ENCODE measurements around the gene CPE.

CPE gene

DNA sequence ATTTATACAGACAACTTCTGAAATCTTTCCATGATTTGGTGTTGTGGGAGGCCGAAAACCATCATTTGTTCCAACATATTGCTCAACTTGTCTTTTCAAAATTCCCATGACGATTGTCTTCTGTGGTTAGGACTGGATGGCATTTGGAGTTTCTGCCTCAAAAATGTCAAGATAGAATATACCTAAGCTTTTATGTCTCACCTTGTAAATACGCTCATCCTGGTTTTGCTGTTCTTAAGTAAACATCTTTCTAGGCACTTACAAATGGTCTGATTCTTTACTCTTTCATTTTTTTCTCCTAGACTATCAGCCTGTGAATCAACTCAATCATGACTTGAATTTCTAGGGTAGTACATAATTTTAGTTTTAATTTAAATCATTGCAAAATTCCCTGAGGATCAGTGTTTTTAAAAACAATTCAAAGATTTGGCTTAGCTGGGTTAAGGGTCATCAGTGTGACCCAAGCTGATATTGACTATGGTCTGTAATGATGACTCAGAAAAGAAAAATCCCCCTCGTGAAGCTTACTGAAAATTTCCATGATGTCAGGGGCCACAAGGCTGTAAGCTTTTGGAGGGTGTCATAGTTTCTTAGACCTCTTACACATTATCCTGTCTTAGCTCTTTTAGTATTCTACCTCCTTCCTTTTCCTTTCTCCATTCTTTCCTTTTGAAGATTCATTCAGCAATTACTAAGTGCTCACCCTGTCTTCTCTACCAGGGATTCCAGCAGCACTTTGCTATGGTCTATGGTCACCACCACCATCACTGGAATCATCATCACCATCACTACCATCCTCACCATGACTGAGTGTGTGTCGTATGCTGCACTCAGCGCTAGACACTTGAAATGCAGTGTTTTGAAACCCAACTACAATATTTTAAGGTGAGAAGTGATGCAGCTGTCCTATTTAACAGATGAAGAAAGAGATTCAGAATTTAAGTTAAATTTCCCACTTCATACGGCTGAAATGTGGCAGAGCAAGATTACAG lies 124.4 kb downstream of the CPE start:
- H3K27me3 ChIP-seq (ENCODE audit: insufficient read depth, poor library complexity, severe bottlenecking) = no peaks in the 10 kb centered on the region
- DNase-seq (ENCODE audit: low read depth in 1 of 2, low spot score in 1 of 2) = no peak
- TF ChIP-seq, protein P1, sequence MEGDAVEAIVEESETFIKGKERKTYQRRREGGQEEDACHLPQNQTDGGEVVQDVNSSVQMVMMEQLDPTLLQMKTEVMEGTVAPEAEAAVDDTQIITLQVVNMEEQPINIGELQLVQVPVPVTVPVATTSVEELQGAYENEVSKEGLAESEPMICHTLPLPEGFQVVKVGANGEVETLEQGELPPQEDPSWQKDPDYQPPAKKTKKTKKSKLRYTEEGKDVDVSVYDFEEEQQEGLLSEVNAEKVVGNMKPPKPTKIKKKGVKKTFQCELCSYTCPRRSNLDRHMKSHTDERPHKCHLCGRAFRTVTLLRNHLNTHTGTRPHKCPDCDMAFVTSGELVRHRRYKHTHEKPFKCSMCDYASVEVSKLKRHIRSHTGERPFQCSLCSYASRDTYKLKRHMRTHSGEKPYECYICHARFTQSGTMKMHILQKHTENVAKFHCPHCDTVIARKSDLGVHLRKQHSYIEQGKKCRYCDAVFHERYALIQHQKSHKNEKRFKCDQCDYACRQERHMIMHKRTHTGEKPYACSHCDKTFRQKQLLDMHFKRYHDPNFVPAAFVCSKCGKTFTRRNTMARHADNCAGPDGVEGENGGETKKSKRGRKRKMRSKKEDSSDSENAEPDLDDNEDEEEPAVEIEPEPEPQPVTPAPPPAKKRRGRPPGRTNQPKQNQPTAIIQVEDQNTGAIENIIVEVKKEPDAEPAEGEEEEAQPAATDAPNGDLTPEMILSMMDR (IDR thresholded peaks at IDR 0.05; ENCODE audit: insufficient read depth, low read length) = no peak
- TF ChIP-seq, protein P2, sequence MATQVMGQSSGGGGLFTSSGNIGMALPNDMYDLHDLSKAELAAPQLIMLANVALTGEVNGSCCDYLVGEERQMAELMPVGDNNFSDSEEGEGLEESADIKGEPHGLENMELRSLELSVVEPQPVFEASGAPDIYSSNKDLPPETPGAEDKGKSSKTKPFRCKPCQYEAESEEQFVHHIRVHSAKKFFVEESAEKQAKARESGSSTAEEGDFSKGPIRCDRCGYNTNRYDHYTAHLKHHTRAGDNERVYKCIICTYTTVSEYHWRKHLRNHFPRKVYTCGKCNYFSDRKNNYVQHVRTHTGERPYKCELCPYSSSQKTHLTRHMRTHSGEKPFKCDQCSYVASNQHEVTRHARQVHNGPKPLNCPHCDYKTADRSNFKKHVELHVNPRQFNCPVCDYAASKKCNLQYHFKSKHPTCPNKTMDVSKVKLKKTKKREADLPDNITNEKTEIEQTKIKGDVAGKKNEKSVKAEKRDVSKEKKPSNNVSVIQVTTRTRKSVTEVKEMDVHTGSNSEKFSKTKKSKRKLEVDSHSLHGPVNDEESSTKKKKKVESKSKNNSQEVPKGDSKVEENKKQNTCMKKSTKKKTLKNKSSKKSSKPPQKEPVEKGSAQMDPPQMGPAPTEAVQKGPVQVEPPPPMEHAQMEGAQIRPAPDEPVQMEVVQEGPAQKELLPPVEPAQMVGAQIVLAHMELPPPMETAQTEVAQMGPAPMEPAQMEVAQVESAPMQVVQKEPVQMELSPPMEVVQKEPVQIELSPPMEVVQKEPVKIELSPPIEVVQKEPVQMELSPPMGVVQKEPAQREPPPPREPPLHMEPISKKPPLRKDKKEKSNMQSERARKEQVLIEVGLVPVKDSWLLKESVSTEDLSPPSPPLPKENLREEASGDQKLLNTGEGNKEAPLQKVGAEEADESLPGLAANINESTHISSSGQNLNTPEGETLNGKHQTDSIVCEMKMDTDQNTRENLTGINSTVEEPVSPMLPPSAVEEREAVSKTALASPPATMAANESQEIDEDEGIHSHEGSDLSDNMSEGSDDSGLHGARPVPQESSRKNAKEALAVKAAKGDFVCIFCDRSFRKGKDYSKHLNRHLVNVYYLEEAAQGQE (IDR thresholded peaks at IDR 0.05; ENCODE audit: insufficient replicate concordance, low read depth) = no peak
- TF ChIP-seq POLR2AphosphoS5 (IDR thresholded peaks at IDR 0.05; ENCODE audit: low read depth) (no peak), SPI1 (IDR thresholded peaks at IDR 0.05; ENCODE audit: borderline replicate concordance, low read depth) (no peak), GABPA (IDR thresholded peaks at IDR 0.05; ENCODE audit: low read depth) (no peak)
- H3K27ac ChIP-seq (replicated peaks) = no peak overlapping the region
- no peak overlapping the region for H3K4me3 ChIP-seq (replicated peaks; ENCODE audit: insufficient read depth, low read length)

DNA sequence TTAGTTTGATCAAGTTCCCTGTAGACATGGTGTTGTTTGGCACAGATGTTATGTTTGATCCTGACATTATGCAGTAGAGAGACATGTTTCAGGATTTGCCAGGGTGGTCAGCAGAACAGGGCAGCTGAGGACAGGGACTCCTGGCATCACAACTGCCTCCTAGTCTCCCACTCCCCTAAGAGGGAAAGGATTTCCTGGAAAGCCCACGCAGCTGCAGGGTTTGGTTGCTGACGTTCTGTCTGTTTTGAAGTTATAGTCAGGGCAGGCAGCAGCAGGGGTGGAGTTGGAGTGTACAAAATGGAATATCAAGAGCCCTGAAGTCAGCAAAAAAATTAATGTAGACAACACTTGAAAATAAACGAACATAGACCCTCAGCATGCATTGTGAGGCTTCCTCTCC lies 125.4 kb downstream of the CPE start:
- no peak for DNase-seq (ENCODE audit: low read depth in 1 of 2, low spot score in 1 of 2)
- no peak overlapping the region for H3K4me3 ChIP-seq (replicated peaks; ENCODE audit: insufficient read depth, low read length)
- no peak overlapping the region for H3K27ac ChIP-seq (replicated peaks)
- TF ChIP-seq, protein P1 (IDR thresholded peaks at IDR 0.05; ENCODE audit: insufficient read depth, low read length) = no peak
- no peak for TF ChIP-seq GABPA (IDR thresholded peaks at IDR 0.05; ENCODE audit: low read depth)
- TF ChIP-seq SPI1 (IDR thresholded peaks at IDR 0.05; ENCODE audit: borderline replicate concordance, low read depth) = no peak
- TF ChIP-seq POLR2AphosphoS5 (IDR thresholded peaks at IDR 0.05; ENCODE audit: low read depth) = no peak
- TF ChIP-seq, protein P2 (IDR thresholded peaks at IDR 0.05; ENCODE audit: insufficient replicate concordance, low read depth) = no peak
- H3K27me3 ChIP-seq (ENCODE audit: insufficient read depth, poor library complexity, severe bottlenecking) = no peaks in the 10 kb centered on the region

DNA sequence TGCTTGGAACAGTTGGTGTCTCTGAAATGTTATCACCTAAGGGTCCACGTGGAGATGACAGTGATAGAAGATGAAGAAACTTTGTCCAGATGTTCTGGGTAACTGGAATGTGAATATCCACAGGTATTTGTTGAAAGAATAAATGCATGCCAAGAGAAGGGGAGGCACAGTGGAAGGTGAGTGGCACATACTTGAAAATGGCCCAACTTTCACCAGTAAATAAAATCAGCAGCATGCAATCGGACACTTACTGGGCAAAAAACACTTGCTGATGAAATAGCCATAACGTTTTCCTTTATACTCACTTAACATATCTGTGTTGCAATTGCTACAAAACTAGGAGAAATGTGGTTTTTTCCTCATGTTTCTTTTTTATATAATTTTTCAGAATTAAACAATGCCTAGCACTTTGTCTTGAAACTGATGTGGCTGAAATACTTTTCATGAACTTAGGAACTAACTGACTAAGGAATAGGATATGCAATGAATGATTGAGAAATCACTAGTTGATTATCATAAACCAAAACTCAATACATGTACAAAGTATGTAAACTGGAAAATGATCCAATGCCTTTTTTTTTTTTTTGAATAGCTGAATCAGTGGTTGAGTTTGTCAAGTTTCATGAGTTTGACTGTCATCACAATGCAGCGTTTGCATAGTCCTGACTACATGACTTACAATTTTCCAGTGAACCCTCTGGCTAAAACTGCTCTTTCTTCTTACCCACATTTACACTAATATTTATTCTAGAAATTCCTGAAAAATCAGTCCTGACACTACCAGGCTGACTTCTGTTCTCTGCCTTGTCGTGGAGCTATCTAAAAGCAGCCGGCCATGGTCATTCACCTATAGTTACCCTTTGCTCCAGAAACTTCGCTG lies 127.4 kb downstream of the CPE start:
- Histone ChIP-seq H3K27ac (replicated peaks) (no peak overlapping the region), H3K27me3 (ENCODE audit: insufficient read depth, poor library complexity, severe bottlenecking) (no peaks in the 10 kb centered on the region), H3K4me3 (replicated peaks; ENCODE audit: insufficient read depth, low read length) (no peak overlapping the region)
- DNase-seq (ENCODE audit: low read depth in 1 of 2, low spot score in 1 of 2) = no peak
- no peak for TF ChIP-seq SPI1 (IDR thresholded peaks at IDR 0.05; ENCODE audit: borderline replicate concordance, low read depth)
- TF ChIP-seq, protein P2 (IDR thresholded peaks at IDR 0.05; ENCODE audit: insufficient replicate concordance, low read depth) = no peak
- TF ChIP-seq POLR2AphosphoS5 (IDR thresholded peaks at IDR 0.05; ENCODE audit: low read depth) = no peak
- TF ChIP-seq, protein P1 (IDR thresholded peaks at IDR 0.05; ENCODE audit: insufficient read depth, low read length) = no peak
- no peak for TF ChIP-seq GABPA (IDR thresholded peaks at IDR 0.05; ENCODE audit: low read depth)

Measured in HL-60 (cell line).